NAMALWA (cell line): ENCODE measurements around the gene NKX2-8.

Experiments used
- DNase-seq: peaks from one replicate; pipeline ENCODE4 v3.0.0-alpha.2; 2015; ENCODE audit warnings: low spot score

The NKX2-8 gene

GRCh38 chr14:36582011-36582873 lies at the start of gene NKX2-8:
TSS of gene NKX2-8 (minus strand) at chr14:36582614. CDS start at chr14:36582389, 225 bp downstream.
- DNase-seq, result no peak

GRCh38 chr14:36627981-36628380 lies 45.6 kb upstream of the NKX2-8 start:
- DNase-seq, result no peak

GRCh38 chr14:36626151-36626550 lies 43.7 kb upstream of the NKX2-8 start:
- peak; percentile 1 for DNase-seq

GRCh38 chr14:36625436-36625835 lies 43.0 kb upstream of the NKX2-8 start:
- DNase-seq, result no peak

- no peak for DNase-seq
Observed at GRCh38 chr14:36625014-36625413, 42.6 kb upstream of the NKX2-8 start.

GRCh38 chr14:36619853-36620252 lies 37.4 kb upstream of the NKX2-8 start:
- no peak for DNase-seq

GRCh38 chr14:36619131-36619530 lies 36.7 kb upstream of the NKX2-8 start:
- no peak for DNase-seq

GRCh38 chr14:36618641-36619040 lies 36.2 kb upstream of the NKX2-8 start:
- DNase-seq, result no peak

- no peak for DNase-seq
Observed at GRCh38 chr14:36617824-36618223, 35.4 kb upstream of the NKX2-8 start.

- peak; percentile 1 for DNase-seq
Observed at GRCh38 chr14:36605506-36605857, 23.1 kb upstream of the NKX2-8 start.

GRCh38 chr14:36604757-36605505 lies 22.5 kb upstream of the NKX2-8 start:
- DNase-seq, result peak; percentile 67

GRCh38 chr14:36600431-36600830 lies 18.0 kb upstream of the NKX2-8 start:
- no peak for DNase-seq

GRCh38 chr14:36591482-36591881 lies 9.1 kb upstream of the NKX2-8 start:
- no peak for DNase-seq

GRCh38 chr14:36588788-36589187 lies 6.4 kb upstream of the NKX2-8 start:
- no peak for DNase-seq

- no peak for DNase-seq
Observed at GRCh38 chr14:36588119-36588518, 5.7 kb upstream of the NKX2-8 start.

GRCh38 chr14:36585100-36585499 lies 2.7 kb upstream of the NKX2-8 start:
- no peak for DNase-seq

GRCh38 chr14:36583893-36584811 lies 1.7 kb upstream of the NKX2-8 start:
- DNase-seq, result no peak

- no peak for DNase-seq
Observed at GRCh38 chr14:36583242-36583892, 953 bp upstream of the NKX2-8 start.

- DNase-seq, result no peak
Observed at GRCh38 chr14:36582874-36583241, 444 bp upstream of the NKX2-8 start.

GRCh38 chr14:36580856-36581831 lies 1.3 kb downstream of the NKX2-8 start:
- no peak for DNase-seq
